Kidney (tissue), 14 donors: ENCODE data around the gene RHOF. TPM values are rescaled to one million over a fixed set of nuclear protein-coding genes. Genes with fewer than 3 reads are reported as not detected.
A peak's percentile ranks its signal among the peaks of the same experiment; 100 is the strongest.

ENCODE experiments used
- DNase-seq, 5 donors: peaks; one replicate each; pipeline ENCODE4 v3.0.0-alpha.2; 2013 to 2020
- FAIRE-seq: peaks from 2 replicates; lab custom pipeline; 2012; peaks lifted over from hg19 to GRCh38; lab: Jason Lieb, UNC
- H3K27ac ChIP-seq, 2 donors: one replicate each; pipeline ENCODE4 v1.7.0; 2013; ENCODE audit warnings: low read depth in 2 of 2, low read length in 2 of 2, inconsistent platforms in 1 of 2
- H3K27me3 ChIP-seq: one replicate; pipeline ENCODE4 v1.7.1; 2013; ENCODE audit warnings: low read length, inconsistent platforms; ENCODE audit not compliant: control insufficient read depth, insufficient read depth
- H3K36me3 ChIP-seq, 3 donors: one replicate each; pipeline versions ENCODE4 v1.7.0 to v1.7.1; 2013; ENCODE audit warnings: low read length in 3 of 3, control low read depth in 1 of 3, inconsistent platforms in 1 of 3; ENCODE audit not compliant: insufficient read depth in 3 of 3, control insufficient read depth in 2 of 3
- H3K4me1 ChIP-seq, 3 donors: one replicate each; pipeline versions ENCODE4 v1.7.0 to v1.7.1; 2013; ENCODE audit warnings: low read length in 3 of 3, inconsistent platforms in 1 of 3, low read depth in 1 of 3; ENCODE audit not compliant: control insufficient read depth in 2 of 3, insufficient read depth in 2 of 3
- H3K4me3 ChIP-seq, 3 donors: one replicate each; pipeline versions ENCODE4 v1.7.0 to v1.8.1; 2013; ENCODE audit warnings: low read length in 3 of 3, control low read depth in 1 of 3, inconsistent platforms in 1 of 3
- H3K9ac ChIP-seq, 3 donors: one replicate each; pipeline versions ENCODE4 v1.7.0 to v1.7.1; 2013; ENCODE audit warnings: low read length in 3 of 3, control low read depth in 1 of 3, inconsistent platforms in 1 of 3
- H3K9me3 ChIP-seq, 3 donors: one replicate each; pipeline versions ENCODE4 v1.7.0 to v1.7.1; 2013; ENCODE audit warnings: low read length in 3 of 3, control low read depth in 1 of 3, inconsistent platforms in 1 of 3; ENCODE audit not compliant: control insufficient read depth in 2 of 3, insufficient read depth in 1 of 3
- CTCF ChIP-seq: IDR thresholded peaks from 3 replicates; pipeline ENCODE4 v1.5.1; 2012; ENCODE audit warnings: mild to moderate bottlenecking, moderate library complexity, borderline replicate concordance; ENCODE audit not compliant: insufficient read depth; ENCODE audit errors: extremely low read depth
- intact Hi-C: fragments of 100-400 bp; cut with DNase I; formaldehyde crosslinking; loops from one replicate; pipeline ENCODE4 v1.11.1; 2022
- polyA plus RNA-seq: library from polyadenylated mRNA; stranded (reverse); fragments of 350-450 nt; fragmentation: Illumina TruSeq; extraction: RNeasy Lipid Tissue Mini Kit (QIAGEN cat#74804); gene quantifications from one replicate; pipeline ENCODE4 v1.2.3, GENCODE V29; 2014; ENCODE audit warnings: low read depth, low replicate concordance; ENCODE audit not compliant: insufficient read depth
- total RNA-seq: library from RNA; stranded (reverse); fragmentation: NEBNext Ultra II Directional; extraction: Animal tissue kit (Norgen Biotek cat#: 25700); gene quantifications from one replicate; pipeline ENCODE4 v1.2.1, GENCODE V29; 2021
- donor health status: control.
- donor health status: control.
- donor health status: control.
- donor health status: control.
- donor health status: control.
- donor health status: DM: yes; HTN: yes; CAD: no.
- donor health status: Normal renal cell carcinoma (clear cell type).

Gene RHOF
- total and polyA plus RNA-seq, 2 donors from 2014 or later, result 23.9 to 42.6 TPM

DNA sequence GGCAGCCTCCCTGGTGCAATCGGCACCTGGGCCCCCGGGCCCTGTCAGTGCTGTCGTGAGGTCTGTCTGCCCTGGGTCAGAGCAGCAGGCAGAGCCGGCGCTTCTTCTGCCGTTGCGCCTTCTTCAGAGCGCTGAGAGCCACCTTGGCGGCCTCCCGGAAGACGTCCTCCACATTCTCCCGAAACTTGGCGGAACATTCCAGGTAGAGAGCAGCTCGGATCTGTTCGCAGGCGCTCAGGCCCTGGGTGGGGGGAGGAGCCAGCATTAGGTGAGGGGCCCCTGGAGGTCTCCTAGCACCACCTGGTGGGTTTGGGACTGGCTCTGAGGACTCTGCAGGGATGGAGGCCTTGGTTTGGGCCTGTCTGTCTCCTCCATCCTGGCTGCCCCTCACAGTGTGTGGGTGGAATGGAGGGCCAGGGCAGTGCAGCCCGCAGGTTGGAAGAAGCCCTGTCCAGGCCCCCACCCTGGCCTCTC, 14.0 kb downstream of the RHOF start:
- no peak for FAIRE-seq
- Histone ChIP-seq H3K9ac (no peak overlapping the region), H3K4me1 (peaks cover 0 to 13% (median 4%) of the 10 kb centered on the region in 3 donors), H3K27me3 (no peaks in the 10 kb centered on the region), H3K4me3 (no peak overlapping the region), H3K9me3 (no peaks in the 10 kb centered on the region), H3K27ac (no peak overlapping the region), H3K36me3 (no peaks in the 10 kb centered on the region)
- peak in 1 of 5 donors; percentile 40 for DNase-seq
- TF ChIP-seq CTCF, result no peak
- intact Hi-C loops, result loop anchor here (5.0 kb wide), 1 partner anchor 72 kb away; no protein-coding TSS in a partner anchor

DNA sequence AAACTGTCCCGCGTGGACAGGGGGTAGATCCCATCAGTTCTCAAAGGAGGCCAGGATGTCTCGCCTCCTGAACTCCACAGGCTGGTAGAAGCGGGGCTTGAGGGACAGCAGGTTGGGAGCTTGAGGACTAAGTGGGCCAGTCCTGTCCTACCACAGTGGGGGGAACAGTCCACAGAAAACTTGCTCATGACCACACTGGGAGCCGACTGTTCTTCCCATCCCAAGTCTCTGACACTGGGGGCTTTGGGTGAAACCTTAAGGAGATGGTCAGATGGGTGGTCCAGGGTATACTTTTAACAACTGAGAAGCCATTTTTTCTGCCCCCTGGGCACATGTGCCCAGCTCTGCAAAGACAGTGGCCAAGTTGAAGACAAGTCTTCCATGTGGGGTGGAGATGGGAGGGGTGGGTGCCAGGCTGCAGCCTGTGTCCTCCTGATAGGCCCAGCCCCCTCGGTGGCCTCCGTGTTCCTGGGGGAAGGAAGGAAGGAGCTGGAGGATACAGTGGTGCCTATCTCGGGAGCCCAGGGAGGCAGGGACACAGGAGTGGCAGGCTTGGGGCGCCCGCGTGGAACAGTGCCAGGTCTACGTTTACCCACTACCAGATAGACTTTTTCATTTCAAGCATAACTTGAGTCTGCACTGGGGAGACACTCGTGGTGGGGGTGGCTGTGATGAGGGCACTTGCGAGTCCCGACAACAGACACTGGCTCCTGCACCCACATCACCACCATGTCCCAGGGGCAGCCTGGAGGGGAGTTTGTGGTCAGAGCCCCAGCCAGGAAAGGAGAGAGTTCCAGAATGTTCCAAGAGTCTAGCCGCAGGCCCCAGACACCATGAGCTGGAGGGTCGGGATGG, 14.7 kb downstream of the RHOF start:
- H3K9me3 ChIP-seq, result no peaks in the 10 kb centered on the region
- DNase-seq (no peak), FAIRE-seq (no peak)
- H3K36me3 ChIP-seq, result no peaks in the 10 kb centered on the region
- no peak overlapping the region for H3K4me3 ChIP-seq
- intact Hi-C loops, result loop anchor here (5.0 kb wide), 1 partner anchor 71 kb away; no protein-coding TSS in a partner anchor
- TF ChIP-seq CTCF, result no peak
- H3K27me3 ChIP-seq, result no peaks in the 10 kb centered on the region
- H3K27ac ChIP-seq, result no peak overlapping the region
- H3K4me1 ChIP-seq, result peaks cover 0 to 13% (median 4%) of the 10 kb centered on the region in 3 donors
- no peak overlapping the region for H3K9ac ChIP-seq

DNA sequence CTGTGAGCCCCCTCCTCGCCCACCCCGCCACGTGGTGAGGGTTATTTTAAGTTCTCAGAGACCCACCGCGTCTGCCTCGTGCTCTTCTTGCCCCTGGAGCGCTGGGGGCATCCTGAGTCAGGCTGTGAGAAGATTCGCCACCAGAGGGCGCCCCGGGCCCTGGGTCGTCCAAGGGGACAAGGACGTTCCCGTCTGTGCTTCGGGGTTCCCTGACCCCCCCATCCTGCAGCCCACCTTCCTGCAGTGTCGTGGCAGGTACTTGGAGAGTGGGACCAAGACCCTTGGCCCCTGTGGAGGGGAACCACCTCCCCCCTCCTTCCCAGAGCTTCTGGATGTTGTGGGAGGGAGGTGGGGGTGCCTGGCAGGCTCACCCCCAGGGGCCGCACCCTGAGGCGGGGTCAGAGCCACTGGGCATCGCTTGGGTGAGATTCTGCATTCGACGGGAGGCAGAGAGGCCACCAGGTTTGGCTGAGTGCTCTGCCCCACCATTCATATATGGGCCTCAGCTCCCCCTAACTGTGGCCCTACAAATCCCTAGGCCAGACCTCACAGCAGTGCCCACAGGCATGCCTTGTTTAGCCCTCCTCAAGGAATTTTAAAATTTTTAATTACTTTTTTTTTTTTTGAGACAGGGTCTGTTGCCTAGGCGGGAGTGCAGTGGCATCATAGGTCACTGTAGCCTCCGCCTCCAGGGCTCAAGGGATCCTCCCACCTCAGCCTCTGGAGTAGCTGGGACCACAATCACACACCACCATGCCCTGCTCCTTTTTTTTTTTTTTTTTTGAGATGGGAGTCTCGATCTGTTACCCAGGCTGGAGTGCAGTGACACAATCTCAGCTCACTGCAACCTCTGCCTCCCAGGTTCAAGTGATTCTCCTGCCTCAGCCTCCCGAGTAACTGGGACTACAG, 17.0 kb downstream of the RHOF start:
- no peak overlapping the region for H3K4me3 ChIP-seq
- FAIRE-seq, result no peak
- TF ChIP-seq CTCF, result peak; percentile 88
- intact Hi-C loops, result loop anchor here (5.0 kb wide), 1 partner anchor 69 kb away; no protein-coding TSS in a partner anchor
- H3K27me3 ChIP-seq, result no peaks in the 10 kb centered on the region
- peak overlapping the region in 1 of 3 donors; percentile 46 for H3K9ac ChIP-seq
- peaks cover 0 to 18% (median 12%) of the 10 kb centered on the region in 3 donors for H3K4me1 ChIP-seq
- H3K36me3 ChIP-seq, result no peaks in the 10 kb centered on the region
- peak overlapping the region in 1 of 2 donors; percentile 20 for H3K27ac ChIP-seq
- no peaks in the 10 kb centered on the region for H3K9me3 ChIP-seq
- DNase-seq, result peak; percentile 71 to 91 (median 80)
